DMS 273 treated with DMSO at 0.1 percent for 48 hours (cell line): ENCODE measurements around the gene MORC4.
"Not testable (repeated sequence)": the region's sequence is repeated elsewhere in the genome, so short reads cannot be mapped to it uniquely, and the experiment has no call there.

Experiments used
- DNase-seq: peaks from one replicate; lab custom pipeline; 2025; lab: John Stamatoyannopoulos, UW

Gene MORC4

DNA sequence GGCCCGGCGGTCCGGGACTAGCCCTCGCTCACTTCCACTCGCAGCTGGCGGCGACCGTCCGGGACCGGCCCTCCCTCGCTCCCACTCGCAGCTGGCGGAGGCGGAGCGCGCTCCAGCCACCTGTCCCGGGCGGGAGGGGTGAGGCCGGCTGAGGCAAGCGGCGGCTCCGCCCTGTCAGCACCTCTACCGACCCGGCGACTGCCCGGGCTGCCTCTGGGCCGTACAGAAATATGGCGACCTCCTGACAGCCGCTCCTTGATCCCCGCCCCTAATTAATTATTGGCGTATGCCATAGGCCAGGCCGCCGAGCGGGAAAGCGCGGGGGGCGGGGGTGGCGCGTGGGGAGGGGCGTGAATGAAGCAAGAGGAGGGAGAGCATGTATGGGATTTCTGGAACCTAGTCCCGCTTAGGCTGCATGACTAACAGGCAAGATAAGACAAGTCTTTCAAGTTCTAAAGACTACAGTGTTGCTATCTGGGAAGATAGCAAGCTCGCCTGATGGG, at the start of gene MORC4:
MORC4 (minus strand) TSS at position 200 of the 503 bp plus-strand sequence. CDS start 243 bp downstream, outside the sequence.
- peak; percentile 81 for DNase-seq

DNA sequence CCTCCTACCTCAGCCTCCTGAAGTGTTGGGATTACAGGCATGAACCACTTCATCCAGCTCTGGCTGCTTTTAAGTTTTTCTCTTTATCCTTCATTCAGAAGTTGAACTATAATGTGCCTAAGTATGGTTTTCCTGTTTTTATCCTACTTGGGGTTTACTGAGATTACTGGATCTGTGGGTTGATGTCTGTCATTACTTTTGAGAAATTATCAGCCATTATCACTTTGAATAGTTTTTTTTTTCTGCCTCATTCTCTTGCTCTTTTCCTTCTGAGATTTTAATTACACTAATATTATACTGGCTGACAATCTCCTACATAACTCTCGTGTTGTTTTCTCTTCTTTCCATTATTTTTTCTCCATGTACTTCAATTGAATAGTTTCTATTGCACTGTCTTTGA, 47.6 kb upstream of the MORC4 start:
- DNase-seq: no peak

DNA sequence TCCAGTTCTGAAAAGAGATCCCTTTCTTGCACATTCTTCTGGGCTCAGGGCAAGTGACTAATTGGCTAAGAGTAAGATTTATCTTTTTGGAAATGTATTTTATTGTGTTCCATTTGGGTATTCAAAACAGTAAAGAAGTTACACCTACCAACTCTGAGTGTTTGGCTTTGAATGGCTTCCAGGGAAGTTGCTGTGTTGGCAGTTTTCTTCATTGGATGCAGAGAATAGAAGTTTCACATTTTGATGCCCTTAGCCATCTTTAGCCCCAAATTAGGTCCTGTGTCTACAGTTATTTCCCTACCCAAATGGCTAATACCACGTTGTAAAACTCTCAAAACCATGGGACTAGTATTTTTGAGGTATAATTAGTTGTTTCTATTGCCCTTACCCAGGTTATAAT, 29.7 kb upstream of the MORC4 start:
- DNase-seq: no peak

DNA sequence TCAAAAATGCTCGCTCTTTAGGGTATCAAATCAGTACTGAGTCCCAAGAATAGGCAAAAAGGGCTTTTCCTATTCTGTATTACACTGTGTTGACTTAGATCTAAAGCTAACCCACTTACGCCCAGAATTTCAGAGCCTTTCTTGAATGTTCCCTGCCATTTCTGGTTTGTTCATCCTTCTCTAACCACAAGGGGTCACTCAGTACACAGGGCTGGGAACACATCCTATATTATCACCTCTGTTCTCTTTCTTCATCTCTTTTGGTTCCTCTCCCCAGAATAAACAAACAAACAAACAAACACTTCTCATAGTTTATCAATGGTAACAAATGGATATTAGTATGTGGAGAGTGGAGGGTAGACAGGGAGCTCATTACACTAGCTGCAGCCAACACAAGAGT, 25.5 kb upstream of the MORC4 start:
- peak; percentile 10 for DNase-seq

DNA sequence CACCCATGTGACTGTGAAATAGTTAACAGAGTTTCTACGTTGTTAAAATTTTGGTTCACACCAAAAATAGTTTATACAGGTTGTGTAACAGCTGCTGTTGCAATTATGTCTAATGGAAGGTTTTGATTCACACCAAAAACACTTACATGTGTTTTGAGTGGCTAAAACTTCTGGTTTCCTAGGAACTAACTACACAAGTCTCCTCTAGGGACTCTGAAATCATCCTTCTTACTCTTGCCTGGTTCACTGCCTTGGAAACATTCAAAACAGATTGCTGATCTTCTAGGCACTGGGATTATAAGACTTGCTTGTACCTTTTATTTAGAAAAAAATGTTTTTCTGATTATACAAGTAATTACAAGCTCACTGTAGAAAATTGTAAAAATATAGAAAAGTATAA, 14.9 kb upstream of the MORC4 start:
- DNase-seq: no peak

DNA sequence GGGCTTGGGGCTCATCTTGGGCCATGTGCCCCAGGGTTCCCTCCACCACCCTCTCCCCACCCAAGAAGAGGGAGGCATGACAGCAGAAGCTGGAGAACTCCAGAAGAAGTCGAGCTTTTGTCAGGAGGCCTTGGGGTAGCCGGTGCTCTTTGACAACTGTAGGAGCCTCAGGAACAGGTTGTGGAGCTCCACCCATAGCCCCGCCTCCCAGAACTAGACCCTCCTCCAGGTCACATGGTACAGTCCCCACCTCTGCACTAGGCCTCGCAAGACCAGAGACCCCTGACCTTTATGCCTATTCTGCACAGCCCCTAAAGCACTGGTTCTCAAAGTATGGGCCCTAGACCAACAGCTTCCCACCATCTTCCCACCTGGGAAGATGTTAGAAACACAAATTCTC, 8.0 kb upstream of the MORC4 start:
- DNase-seq: no peak

DNA sequence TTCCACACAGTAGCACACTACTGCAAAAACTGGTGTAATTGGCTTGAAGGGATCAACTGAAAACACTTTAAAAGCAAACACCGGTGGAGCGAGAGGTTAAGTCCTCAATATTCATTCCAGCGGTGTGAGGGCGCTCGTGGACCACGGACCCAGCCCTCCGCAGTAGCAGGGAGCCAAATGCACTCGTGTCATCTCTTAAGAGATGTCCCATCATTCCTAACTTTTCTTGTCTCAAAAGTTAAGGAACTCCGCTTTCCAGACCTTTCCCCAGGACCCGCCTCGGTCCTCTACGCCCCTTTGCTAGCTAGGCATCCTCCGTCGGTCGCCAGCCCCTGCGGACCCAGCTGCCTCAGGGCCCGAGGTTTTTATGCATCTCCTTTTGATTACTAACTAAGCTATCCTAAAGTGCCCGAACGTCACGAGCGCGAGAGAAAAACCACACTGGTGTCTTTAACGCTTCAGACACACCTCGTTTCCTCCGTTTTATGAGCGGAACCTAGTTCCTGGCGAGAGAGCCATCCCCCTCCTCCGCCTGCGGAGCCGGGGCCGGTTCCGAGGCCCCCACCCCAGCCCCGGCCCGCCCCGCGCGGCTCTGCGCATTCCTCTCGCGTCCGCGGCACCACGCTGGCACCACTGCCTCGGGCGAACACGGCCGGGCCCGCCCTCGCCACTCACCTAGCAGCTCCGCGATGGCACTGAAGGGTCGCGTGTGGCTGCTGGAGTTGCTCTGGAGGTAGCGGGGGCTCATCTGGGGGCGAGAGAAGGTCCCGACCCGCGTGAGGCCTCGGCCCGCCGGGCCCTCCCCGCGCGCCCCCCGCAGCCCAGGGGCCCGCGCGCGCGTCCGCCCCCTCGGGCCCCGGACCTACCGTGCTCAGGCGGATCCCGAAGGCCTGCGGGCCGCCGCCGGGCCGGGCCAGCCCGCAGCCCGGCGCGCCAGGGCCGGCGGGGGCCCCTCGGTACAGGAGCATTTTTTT, 723 bp downstream of the MORC4 start:
- peak; percentile 13 for DNase-seq

DNA sequence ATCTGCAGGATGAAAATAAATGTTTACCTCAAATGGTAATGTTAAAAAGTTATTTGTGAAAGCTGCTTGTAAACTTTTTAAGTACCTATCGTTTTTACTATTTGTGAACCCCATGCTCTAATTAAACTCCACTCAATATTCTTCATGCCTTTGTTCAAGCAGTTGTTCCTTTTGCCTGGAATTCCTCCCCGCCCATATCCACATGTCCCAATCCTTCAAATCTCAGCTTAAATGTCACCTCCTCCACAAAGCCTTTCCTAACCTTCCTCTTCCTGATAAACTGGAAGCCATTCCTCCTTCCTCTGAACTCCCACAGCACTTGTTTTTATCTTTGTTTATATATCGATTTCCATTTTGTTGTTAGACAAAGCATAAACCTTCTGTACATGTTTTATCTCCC, 2.4 kb downstream of the MORC4 start:
- DNase-seq: no peak

DNA sequence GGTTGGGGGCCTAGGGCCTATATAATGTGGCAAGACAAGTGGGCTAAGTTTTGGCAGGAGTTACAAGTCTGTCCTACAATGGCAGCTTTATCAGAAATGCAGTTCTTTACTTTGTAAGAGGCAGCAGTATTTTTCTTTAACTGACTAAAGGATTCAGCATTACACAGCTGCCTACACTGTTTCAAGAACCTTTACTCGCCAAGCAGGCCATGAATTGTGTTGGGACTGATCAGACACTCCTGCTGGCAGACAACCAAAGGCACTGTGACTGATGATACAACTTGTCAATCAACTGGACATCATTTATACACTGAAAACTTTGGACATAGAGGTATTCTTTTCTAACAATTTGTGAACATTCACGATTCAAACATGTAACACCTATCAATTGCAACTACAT, 4.3 kb downstream of the MORC4 start:
- DNase-seq: no peak

DNA sequence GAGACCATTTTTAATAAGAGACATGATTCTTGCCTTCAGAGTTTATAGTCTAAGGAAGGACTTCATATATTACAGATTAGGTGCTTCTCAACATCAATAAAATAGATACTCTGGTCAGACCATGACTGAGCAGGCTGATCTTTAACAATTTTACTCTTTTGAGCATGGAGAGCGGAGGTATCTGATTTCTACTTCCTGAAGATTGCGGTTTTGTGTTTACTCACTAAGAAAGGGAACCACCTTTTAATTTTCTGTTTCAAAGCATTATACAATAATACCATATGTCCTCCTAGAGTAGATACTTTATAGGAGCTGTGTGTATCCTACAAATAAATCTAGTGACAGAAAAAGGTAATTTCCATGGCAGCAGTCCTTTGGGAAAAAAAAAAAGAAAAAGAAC, 12.5 kb downstream of the MORC4 start:
- no peak for DNase-seq

DNA sequence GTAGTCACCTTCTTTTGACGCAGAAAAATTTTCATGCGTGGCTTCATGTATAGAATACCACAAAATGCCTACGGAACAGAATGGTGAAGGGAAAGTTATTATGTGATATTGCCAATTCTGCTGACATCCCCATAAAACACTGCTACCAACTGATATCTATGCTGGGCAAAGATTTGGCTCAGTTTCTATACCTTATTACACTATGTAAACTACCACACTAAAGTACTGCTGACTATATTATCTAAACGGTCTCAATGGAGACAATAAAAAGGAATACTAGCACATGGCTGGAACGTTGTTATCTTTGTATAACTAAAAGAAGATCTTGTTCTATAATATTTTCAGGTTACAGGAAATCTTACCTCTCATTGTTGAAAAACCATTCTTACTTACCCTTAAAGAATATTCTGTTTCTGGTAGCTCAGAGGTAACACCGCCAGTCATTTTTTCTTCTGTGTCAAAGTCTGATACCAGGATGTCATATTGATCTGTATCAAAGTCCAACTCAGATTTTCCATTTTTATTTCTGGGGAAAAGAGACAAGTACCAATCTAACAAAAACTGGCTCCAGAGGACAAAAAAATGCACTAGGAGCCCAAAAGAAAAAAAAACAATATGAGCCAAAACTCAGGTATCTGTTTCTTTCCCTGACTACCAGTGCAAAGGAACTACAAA, 18.9 kb downstream of the MORC4 start:
- DNase-seq: no peak

DNA sequence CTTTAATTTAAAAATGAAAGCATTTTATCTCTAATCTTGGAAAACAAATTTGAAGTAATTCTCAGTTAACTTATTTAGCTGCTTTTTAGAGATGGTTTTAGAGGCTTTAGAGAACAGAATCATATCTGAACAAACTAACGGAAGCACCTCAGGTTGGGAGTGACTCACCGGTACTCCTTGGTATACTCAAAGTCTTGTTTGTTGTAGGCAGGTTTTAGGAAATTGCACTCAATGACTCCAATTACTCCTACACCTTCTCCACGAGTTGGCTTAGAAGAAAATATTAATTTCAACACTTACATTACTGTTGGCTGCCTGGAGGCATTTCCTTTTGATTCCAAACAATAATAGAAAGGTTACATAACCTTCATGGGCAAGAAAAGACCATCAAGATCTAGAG, 23.6 kb downstream of the MORC4 start:
- DNase-seq: no peak

DNA sequence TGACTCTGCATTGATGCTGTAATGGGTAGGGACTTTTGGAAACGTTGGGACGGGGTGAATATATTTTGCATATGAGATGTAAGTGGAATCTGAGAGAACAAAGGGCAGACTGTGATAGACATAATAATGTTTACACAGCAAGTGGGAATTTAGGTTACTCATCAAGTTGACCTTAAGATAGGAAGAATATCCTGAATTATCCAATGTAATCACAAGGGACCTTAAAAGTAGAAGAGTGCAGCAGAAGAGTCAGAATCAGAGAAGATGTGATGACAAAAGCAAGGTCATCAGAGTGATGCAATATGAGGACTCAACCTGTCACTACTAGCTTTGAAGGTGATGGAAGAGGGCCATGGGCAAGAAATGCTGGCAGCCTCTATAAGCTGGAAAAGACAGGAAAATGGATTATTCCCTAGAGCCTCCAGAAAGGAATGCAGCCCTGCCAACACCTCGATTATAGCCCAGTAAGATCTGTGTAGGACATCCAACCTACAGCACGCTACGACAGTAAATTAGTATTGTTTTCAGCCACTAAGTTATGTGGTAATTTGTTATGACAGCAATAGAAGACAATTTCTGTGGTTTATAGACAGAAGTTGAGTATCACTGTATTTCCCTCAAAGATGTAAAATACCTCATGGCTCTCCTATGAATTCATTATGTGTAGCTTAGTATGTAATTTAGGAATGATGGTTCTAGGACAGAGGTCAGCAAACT, 26.4 kb downstream of the MORC4 start:
- DNase-seq: no peak

DNA sequence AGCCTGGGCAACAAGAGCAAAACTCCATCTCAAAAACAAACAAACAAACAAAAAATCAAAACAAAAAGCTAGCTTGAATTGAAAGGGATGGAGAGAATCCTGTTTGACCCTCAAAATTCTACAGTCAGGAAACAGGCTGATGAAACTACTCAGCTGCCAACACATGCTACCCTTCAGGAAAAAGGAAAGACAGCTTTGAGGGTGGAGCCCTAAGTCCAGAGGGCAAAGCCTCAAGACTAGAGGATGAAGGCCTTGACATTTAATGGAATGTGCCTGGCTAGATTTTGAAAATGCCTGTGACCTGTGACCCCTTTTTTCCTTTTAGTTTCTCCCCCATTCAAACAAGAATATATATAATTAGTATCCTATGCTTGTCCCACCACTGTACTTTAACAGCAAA, 27.1 kb downstream of the MORC4 start:
- no peak for DNase-seq

DNA sequence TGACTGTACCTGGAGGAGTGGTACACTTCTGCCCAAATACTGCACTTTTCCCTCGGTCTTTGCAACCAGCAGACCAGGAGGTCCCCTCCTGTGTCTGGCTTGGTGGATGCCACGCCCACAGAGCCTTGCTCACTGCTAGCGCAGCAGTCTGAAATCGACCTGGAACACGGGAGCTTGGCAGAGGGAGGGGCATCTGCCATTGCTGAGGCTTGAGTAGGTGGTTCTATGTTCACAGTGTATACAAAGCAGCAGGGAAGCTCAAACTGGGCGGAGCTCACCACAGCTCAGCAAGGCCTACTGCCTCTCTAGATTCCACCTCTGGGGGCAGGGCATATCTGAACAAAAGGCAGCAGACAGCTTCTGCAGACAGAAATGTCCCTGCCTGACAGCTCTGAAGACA, 33.5 kb downstream of the MORC4 start:
- DNase-seq: not testable (repeated sequence)

DNA sequence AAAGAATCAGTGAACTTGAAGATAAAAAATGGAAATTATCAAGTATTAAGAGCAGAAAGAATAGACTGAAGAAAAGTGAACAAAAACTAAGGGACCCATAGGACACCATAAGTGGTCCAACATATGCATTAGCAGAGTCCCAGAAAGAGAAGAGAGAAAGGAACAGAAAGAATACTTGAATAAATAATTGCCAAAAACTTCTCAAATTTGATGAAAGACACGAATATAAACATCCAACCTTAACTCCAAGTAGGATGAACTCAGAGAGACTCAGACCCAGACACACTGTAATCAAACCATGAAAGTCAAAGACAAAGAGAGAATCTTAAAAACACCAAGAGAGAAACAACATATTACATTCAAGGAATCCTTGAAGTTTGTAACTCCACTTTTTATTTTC, 35.7 kb downstream of the MORC4 start:
- DNase-seq: no peak

DNA sequence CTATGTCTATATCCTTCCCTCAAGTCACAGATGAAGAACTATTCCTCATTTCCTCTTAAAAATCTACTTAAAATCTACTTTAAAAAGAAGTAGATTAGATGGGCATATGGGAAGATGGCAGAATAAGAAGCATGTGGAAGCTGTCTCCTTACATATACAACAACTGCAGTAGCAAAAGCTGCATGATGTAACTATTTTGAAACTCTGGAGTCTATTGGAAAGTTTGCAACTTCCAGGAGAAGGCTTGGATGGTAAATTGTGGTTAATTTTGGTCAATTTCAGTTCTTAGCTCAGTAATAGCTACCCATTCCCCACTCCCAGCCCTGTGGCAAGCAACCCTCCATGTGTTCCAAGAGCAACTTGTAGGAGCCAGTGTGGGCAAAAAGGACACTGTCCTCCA, 36.9 kb downstream of the MORC4 start:
- DNase-seq: no peak

DNA sequence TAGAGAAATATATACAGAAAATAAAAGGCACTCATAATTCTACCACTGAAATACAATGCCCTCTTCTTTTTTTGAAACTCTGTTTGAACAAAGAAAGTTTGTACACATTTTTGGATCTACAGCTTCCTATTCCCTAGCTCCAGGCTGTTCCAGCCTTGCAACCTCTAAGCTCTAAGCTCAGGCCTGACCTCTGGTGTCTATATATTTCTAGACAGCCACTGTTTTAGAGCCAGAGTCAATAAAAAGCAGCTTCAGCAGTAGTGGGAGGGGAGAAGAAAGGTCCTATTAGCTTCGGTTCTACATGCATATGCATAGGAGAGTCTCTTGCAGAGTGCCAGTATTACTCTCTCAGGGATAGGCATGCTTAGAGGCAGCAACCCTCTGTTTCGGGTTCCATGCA, 40.1 kb downstream of the MORC4 start:
- DNase-seq: no peak

DNA sequence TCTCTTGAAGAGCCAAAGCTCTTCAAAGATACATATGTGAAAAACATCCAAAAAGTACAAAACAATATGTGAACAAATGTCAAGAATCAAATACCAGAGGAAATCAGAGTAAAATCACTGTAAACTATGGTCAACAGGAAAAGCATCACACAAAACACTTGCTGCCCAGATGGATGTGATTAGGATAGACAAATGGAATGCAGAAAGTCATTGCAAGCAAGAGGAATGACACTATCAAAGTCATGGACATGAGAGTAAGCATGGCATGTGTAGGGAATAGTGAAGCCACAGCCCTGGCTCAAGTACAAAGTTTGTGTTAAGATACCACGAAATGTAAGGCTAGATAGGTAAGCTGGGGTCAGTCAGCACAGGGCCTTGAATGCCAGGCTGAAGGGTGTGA, 42.2 kb downstream of the MORC4 start:
- no peak for DNase-seq

DNA sequence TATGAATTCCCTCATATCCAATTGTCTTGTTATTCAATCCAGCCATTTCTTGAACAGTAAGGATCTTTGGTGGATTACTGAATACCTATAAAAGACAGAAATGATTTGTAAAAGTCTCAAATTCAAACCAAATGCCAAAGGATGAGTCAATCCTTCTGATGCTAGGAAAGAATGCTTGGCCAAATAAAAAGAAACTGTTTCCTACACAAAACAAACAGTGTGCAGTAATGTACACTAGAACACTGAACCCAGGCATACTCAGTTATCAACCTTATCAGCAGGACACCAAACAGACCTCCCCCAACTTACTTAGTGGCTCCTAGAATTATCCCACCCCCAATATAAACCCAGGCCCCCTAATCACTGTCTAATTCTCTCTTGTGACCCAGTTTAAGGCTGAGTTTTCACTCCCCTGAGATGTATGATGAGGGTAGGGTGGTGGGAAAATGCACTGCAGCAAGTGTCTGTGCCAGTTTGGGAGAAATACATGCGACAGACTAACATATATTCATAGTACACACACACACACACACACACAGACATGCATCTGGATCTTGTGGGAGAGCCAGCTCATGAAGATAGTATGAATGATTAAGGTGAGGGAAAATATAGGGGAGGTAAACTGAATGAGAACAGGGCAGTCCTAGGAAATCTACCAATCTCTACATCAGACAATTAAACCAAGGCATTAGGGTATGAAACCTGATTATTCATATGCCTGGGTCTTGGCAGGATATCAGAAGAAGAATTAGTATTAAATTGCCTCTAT, 44.8 kb downstream of the MORC4 start:
- no peak for DNase-seq

DNA sequence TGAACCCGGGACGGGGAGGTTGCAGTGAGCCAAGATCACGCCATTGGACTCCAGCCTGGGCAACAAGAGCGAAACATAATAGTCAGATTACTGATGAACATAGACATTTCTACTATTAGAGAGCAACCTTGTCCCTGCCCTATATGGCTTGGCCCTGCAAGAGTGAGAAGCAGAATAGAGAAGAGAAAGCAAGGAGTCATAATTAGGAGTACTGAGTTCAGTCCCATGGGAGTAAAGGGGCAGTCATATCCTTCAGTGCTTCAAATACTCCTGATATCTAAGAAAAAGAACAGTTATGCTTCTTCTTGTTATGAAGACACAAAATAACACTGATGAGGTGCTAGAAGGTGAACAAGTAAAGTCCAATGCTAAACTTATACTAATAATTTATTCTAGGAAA, 46.0 kb downstream of the MORC4 start:
- no peak for DNase-seq

DNA sequence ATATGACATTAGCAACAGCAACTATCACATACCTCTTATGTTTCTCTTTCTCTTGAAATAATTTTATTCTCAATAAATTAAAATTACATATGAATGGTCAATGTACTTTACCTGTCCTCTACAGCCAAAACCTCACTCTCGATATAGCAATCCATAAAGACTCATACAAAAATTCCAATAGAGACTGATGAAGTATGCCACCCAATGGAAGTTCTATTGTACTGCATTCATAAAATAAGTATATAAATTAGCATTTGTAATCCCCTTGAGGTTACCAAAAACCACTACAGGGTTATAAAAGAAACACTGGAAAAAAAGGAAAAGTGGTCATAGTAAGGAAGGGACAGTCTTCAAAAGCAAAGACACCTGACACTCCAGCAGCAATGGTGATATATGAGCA, 47.0 kb downstream of the MORC4 start:
- DNase-seq: no peak
